ENCODE results near the gene GRM5.

Gene GRM5

GRCh38 chr11:88536616-88537265 lies 529.0 kb downstream of the GRM5 start:
- TF ChIP-seq FOXP2 (optimal IDR thresholded peaks at IDR 0.05; ENCODE audit: borderline replicate concordance, extremely low read depth, extremely low read length, insufficient read depth) = no peak
- TF ChIP-seq SIN3A (IDR thresholded peaks at IDR 0.05; ENCODE audit: borderline replicate concordance, insufficient read depth, low read length) = no peak
- no peak for TF ChIP-seq POLR2AphosphoS5 (IDR thresholded peaks at IDR 0.05; ENCODE audit: low read depth, low read length)
- TF ChIP-seq, protein P1, sequence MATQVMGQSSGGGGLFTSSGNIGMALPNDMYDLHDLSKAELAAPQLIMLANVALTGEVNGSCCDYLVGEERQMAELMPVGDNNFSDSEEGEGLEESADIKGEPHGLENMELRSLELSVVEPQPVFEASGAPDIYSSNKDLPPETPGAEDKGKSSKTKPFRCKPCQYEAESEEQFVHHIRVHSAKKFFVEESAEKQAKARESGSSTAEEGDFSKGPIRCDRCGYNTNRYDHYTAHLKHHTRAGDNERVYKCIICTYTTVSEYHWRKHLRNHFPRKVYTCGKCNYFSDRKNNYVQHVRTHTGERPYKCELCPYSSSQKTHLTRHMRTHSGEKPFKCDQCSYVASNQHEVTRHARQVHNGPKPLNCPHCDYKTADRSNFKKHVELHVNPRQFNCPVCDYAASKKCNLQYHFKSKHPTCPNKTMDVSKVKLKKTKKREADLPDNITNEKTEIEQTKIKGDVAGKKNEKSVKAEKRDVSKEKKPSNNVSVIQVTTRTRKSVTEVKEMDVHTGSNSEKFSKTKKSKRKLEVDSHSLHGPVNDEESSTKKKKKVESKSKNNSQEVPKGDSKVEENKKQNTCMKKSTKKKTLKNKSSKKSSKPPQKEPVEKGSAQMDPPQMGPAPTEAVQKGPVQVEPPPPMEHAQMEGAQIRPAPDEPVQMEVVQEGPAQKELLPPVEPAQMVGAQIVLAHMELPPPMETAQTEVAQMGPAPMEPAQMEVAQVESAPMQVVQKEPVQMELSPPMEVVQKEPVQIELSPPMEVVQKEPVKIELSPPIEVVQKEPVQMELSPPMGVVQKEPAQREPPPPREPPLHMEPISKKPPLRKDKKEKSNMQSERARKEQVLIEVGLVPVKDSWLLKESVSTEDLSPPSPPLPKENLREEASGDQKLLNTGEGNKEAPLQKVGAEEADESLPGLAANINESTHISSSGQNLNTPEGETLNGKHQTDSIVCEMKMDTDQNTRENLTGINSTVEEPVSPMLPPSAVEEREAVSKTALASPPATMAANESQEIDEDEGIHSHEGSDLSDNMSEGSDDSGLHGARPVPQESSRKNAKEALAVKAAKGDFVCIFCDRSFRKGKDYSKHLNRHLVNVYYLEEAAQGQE (IDR thresholded peaks at IDR 0.05; ENCODE audit: insufficient read depth in 1 of 2, low read depth in 2 of 2, low read length in 2 of 2) = no peak
- TF ChIP-seq TAF1 (IDR thresholded peaks at IDR 0.05; ENCODE audit: borderline replicate concordance, insufficient read depth, low read length) = no peak

GRCh38 chr11:88535916-88536547 lies 529.8 kb downstream of the GRM5 start:
- TF ChIP-seq SIN3A (IDR thresholded peaks at IDR 0.05; ENCODE audit: borderline replicate concordance, insufficient read depth, low read length) = no peak
- TF ChIP-seq FOXP2 (optimal IDR thresholded peaks at IDR 0.05; ENCODE audit: borderline replicate concordance, extremely low read depth, extremely low read length, insufficient read depth) = no peak
- TF ChIP-seq POLR2AphosphoS5 (IDR thresholded peaks at IDR 0.05; ENCODE audit: low read depth, low read length) = no peak
- TF ChIP-seq TAF1 (IDR thresholded peaks at IDR 0.05; ENCODE audit: borderline replicate concordance, insufficient read depth, low read length) = no peak
- TF ChIP-seq, protein P1 (IDR thresholded peaks at IDR 0.05; ENCODE audit: insufficient read depth in 1 of 2, low read depth in 2 of 2, low read length in 2 of 2) = no peak

GRCh38 chr11:88535266-88535665 lies 530.5 kb downstream of the GRM5 start:
- TF ChIP-seq TAF1 (IDR thresholded peaks at IDR 0.05; ENCODE audit: borderline replicate concordance, insufficient read depth, low read length) (no peak), FOXP2 (optimal IDR thresholded peaks at IDR 0.05; ENCODE audit: borderline replicate concordance, extremely low read depth, extremely low read length, insufficient read depth) (no peak), POLR2AphosphoS5 (IDR thresholded peaks at IDR 0.05; ENCODE audit: low read depth, low read length) (no peak)

- TF ChIP-seq FOXP2 (optimal IDR thresholded peaks at IDR 0.05; ENCODE audit: borderline replicate concordance, extremely low read depth, extremely low read length, insufficient read depth) (no peak), TAF1 (IDR thresholded peaks at IDR 0.05; ENCODE audit: borderline replicate concordance, insufficient read depth, low read length) (no peak), SIN3A (IDR thresholded peaks at IDR 0.05; ENCODE audit: borderline replicate concordance, insufficient read depth, low read length) (no peak), POLR2AphosphoS5 (IDR thresholded peaks at IDR 0.05; ENCODE audit: low read depth, low read length) (no peak)
- TF ChIP-seq, protein P1 (IDR thresholded peaks at IDR 0.05; ENCODE audit: insufficient read depth in 1 of 2, low read depth in 2 of 2, low read length in 2 of 2) = no peak
These were observed 531.6 kb downstream of the GRM5 start for GRCh38 chr11:88534185-88534584.

GRCh38 chr11:88533001-88533400 lies 532.8 kb downstream of the GRM5 start:
- no peak for TF ChIP-seq FOXP2 (optimal IDR thresholded peaks at IDR 0.05; ENCODE audit: borderline replicate concordance, extremely low read depth, extremely low read length, insufficient read depth)
- TF ChIP-seq, protein P1 (IDR thresholded peaks at IDR 0.05; ENCODE audit: insufficient read depth in 1 of 2, low read depth in 2 of 2, low read length in 2 of 2) = no peak
- TF ChIP-seq TAF1 (IDR thresholded peaks at IDR 0.05; ENCODE audit: borderline replicate concordance, insufficient read depth, low read length) = no peak
